Panc1 (cell line): ENCODE measurements around the gene IL3RA. TPM values are rescaled to one million over a fixed set of nuclear protein-coding genes. Genes with fewer than 3 reads are reported as not detected.
"Not testable (repeated sequence)": the region's sequence is repeated elsewhere in the genome, so short reads cannot be mapped to it uniquely, and the experiment has no call there.

Source experiments
- ATAC-seq: fragments of 200-7000 bp; cut with Tn5 transposase; 2 replicates; pipeline ENCODE4 v1.9.1; 2020; ENCODE audit warnings: mild to moderate bottlenecking, moderate library complexity
- BruUV-seq: library from RNA; stranded (reverse); fragments of 400-500 nt; replicated peaks from 2 replicates; lab custom pipeline; 2021; lab: Mats Ljungman, UMichigan
- CTCF ChIA-PET: fragments of 300-600 bp; sonication (Branson Sonifier 250); formaldehyde crosslinking; loops from one replicate; lab custom pipeline; 2022; ENCODE audit warnings: antibody characterized with exemption; lab: Charles Lee
- POLR2A ChIA-PET: fragments of 300-600 bp; sonication (Branson Sonifier 250); formaldehyde crosslinking; loops from one replicate; lab custom pipeline; 2022; ENCODE audit warnings: antibody characterized with exemption; lab: Charles Lee
- DNase-seq: peaks from one replicate; pipeline ENCODE4 v3.0.0-alpha.2; 2010; ENCODE audit warnings: low read depth, low spot score
- H3K27ac ChIP-seq: 2 replicates; pipeline ENCODE4 v1.5.1; 2011; ENCODE audit warnings: mild to moderate bottlenecking, low read length, inconsistent platforms
- H3K27me3 ChIP-seq: fragments of 200-500 bp; sonication (Bioruptor generic); 2 replicates; pipeline ENCODE4 v1.6.0; 2014; ENCODE audit warnings: low read length, inconsistent platforms; ENCODE audit not compliant: control insufficient read depth, insufficient read depth
- H3K36me3 ChIP-seq: fragments of 200-500 bp; sonication (Bioruptor generic); 2 replicates; pipeline ENCODE4 v1.5.1; 2014; ENCODE audit warnings: inconsistent platforms, mild to moderate bottlenecking, low read length, moderate library complexity; ENCODE audit not compliant: control insufficient read depth, insufficient read depth
- H3K4me1 ChIP-seq: 2 replicates; pipeline ENCODE4 v1.5.1; 2011; ENCODE audit warnings: inconsistent platforms, mild to moderate bottlenecking, low read length, moderate library complexity; ENCODE audit not compliant: control insufficient read depth, insufficient read depth
- H3K4me3 ChIP-seq, 2 experiments: 2 replicates each; pipeline ENCODE4 v1.5.1; 2011 to 2012; ENCODE audit warnings: low read depth in 2 of 2, low read length in 2 of 2, mild to moderate bottlenecking in 2 of 2, inconsistent platforms in 1 of 2, moderate library complexity in 1 of 2
- H3K9me3 ChIP-seq: fragments of 200-500 bp; sonication (Bioruptor generic); 2 replicates; pipeline ENCODE4 v1.5.1; 2014; ENCODE audit warnings: low read depth, mild to moderate bottlenecking, inconsistent platforms, low read length, moderate library complexity; ENCODE audit not compliant: control insufficient read depth, insufficient read depth
- POLR2AphosphoS5 ChIP-seq: IDR thresholded peaks from 2 replicates; pipeline ENCODE4 v1.6.1; 2012; ENCODE audit warnings: mild to moderate bottlenecking, low read depth, low read length, moderate library complexity
- SIN3A ChIP-seq: IDR thresholded peaks from 2 replicates; pipeline ENCODE4 v1.6.1; 2012; ENCODE audit warnings: low read depth, mild to moderate bottlenecking, low read length, moderate library complexity, borderline replicate concordance; ENCODE audit not compliant: insufficient read depth
- TCF7L2 ChIP-seq: IDR thresholded peaks from 2 replicates; pipeline ENCODE4 v1.6.1; 2011; ENCODE audit warnings: mild to moderate bottlenecking, low read depth, low read length, inconsistent platforms
- in situ Hi-C: cut with HindIII; loops from 2 replicates; pipeline ENCODE4 v1.10.0; 2016; ENCODE audit warnings: low sequenced_read_pairs, low pct_unique_long_range_greater_than_20kb
- intact Hi-C: fragments of 100-400 bp; cut with micrococcal nuclease; formaldehyde crosslinking; loops from one replicate; pipeline ENCODE4 v1.10.0; 2022; ENCODE audit not compliant: unreplicated experiment
- total RNA-seq: library from RNA; stranded (reverse); gene quantifications from one replicate; pipeline ENCODE4 v1.2.1, GENCODE V29; 2021; ENCODE audit not compliant: unreplicated experiment
- TF ChIP-seq, protein P1 (sequence below): fragments of 450-650 bp; IDR thresholded peaks from 2 replicates; pipeline ENCODE4 v1.5.1; 2017; ENCODE audit warnings: mild to moderate bottlenecking
- TF ChIP-seq, protein P2 (sequence below), 2 experiments: IDR thresholded peaks; 2 replicates each; pipeline ENCODE4 v1.6.1; 2011 to 2012; ENCODE audit warnings: low read depth in 2 of 2, control low read depth in 1 of 2, low read length in 1 of 2, mild to moderate bottlenecking in 1 of 2, moderate library complexity in 1 of 2; ENCODE audit not compliant: insufficient read depth in 1 of 2

IL3RA gene
- total RNA-seq, 1 experiment from 2014 or later, result 0.28 TPM

DNA sequence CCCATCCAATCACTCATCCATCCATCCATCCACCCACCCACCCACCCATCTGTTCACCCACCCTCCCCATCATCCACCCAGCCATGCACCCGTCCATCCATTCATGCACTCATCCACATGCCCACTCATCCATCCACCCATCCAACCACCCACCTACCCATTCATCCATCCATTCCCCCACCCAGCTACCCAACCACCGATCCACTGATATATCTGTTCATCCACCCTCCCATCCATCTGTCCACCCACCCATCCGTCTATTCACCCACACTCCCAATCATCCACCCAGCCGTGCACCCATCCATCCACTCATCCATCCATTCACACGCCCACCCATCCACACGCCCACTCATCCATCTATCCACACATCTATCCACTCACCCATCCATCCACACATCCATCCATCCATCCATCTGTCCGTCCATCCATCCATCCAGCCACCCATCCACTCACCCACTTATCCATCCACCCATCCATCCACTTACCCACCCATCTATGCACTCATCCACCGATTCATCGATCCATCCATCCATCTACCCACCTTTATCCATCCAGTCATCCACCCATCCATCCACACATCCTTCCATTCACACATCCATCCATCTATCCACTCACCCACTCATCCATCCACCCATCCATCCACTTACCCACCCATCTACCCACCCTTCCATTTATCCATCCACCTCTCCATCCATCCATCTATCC lies 87.7 kb downstream of the IL3RA start:
- POLR2A ChIA-PET, result no interaction called here

DNA sequence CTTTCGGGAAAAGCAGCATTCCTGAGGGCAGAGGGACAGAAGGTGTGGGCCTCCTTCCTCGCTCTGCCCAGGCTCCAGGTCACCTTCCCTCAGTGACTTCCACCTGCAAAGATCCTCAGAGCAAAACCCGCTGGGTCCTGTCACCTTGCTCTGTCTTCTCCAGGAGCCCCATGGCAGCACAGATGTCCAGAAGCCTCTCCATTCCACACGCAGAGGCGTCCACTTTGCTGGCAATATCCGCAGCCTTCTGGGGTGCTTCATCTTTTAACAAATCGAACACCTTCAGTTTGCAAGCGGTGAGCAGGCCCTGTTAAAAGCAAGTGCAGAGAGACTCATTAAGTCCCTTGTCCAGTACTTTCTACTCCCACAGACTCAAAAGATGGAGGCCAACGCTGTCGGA lies 88.8 kb downstream of the IL3RA start:
- POLR2A ChIA-PET, result no interaction called here
- TF ChIP-seq, protein P1, sequence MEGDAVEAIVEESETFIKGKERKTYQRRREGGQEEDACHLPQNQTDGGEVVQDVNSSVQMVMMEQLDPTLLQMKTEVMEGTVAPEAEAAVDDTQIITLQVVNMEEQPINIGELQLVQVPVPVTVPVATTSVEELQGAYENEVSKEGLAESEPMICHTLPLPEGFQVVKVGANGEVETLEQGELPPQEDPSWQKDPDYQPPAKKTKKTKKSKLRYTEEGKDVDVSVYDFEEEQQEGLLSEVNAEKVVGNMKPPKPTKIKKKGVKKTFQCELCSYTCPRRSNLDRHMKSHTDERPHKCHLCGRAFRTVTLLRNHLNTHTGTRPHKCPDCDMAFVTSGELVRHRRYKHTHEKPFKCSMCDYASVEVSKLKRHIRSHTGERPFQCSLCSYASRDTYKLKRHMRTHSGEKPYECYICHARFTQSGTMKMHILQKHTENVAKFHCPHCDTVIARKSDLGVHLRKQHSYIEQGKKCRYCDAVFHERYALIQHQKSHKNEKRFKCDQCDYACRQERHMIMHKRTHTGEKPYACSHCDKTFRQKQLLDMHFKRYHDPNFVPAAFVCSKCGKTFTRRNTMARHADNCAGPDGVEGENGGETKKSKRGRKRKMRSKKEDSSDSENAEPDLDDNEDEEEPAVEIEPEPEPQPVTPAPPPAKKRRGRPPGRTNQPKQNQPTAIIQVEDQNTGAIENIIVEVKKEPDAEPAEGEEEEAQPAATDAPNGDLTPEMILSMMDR, result no peak
- TF ChIP-seq POLR2AphosphoS5, result no peak
- TF ChIP-seq, protein P2, sequence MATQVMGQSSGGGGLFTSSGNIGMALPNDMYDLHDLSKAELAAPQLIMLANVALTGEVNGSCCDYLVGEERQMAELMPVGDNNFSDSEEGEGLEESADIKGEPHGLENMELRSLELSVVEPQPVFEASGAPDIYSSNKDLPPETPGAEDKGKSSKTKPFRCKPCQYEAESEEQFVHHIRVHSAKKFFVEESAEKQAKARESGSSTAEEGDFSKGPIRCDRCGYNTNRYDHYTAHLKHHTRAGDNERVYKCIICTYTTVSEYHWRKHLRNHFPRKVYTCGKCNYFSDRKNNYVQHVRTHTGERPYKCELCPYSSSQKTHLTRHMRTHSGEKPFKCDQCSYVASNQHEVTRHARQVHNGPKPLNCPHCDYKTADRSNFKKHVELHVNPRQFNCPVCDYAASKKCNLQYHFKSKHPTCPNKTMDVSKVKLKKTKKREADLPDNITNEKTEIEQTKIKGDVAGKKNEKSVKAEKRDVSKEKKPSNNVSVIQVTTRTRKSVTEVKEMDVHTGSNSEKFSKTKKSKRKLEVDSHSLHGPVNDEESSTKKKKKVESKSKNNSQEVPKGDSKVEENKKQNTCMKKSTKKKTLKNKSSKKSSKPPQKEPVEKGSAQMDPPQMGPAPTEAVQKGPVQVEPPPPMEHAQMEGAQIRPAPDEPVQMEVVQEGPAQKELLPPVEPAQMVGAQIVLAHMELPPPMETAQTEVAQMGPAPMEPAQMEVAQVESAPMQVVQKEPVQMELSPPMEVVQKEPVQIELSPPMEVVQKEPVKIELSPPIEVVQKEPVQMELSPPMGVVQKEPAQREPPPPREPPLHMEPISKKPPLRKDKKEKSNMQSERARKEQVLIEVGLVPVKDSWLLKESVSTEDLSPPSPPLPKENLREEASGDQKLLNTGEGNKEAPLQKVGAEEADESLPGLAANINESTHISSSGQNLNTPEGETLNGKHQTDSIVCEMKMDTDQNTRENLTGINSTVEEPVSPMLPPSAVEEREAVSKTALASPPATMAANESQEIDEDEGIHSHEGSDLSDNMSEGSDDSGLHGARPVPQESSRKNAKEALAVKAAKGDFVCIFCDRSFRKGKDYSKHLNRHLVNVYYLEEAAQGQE (IDR thresholded peaks at IDR 0.05; ENCODE audit: insufficient read depth in 1 of 2, low read depth in 2 of 2, low read length in 1 of 2), result no peak
- TF ChIP-seq SIN3A, result no peak
- TF ChIP-seq TCF7L2, result no peak
- intact Hi-C loops (no loop called here), in situ Hi-C loops (no loop called here)
- no peaks in the 10 kb centered on the region for H3K27me3 ChIP-seq
- no peak overlapping the region for H3K27ac ChIP-seq
- H3K36me3 ChIP-seq, result no peaks in the 10 kb centered on the region
- BruUV-seq, result no TSS peak
- DNase-seq, result no peak
- H3K4me3 ChIP-seq, result no peak overlapping the region
- no peaks in the 10 kb centered on the region for H3K4me1 ChIP-seq
- H3K9me3 ChIP-seq, result no peaks in the 10 kb centered on the region
- no peak for ATAC-seq
- CTCF ChIA-PET, result no interaction called here

More for the DNA sequence above, 87.7 kb downstream of the IL3RA start:
- DNase-seq, result no peak
- Histone ChIP-seq H3K9me3 (no peaks in the 10 kb centered on the region), H3K4me3 (no peak overlapping the region), H3K27ac (no peak overlapping the region), H3K36me3 (no peaks in the 10 kb centered on the region), H3K27me3 (no peaks in the 10 kb centered on the region), H3K4me1 (no peaks in the 10 kb centered on the region)
- in situ Hi-C loops (no loop called here), intact Hi-C loops (no loop called here)
- ATAC-seq, result no peak
- BruUV-seq, result no TSS peak
- CTCF ChIA-PET, result no interaction called here
- TF ChIP-seq TCF7L2 (no peak), POLR2AphosphoS5 (no peak), SIN3A (no peak)
- TF ChIP-seq, protein P2 (IDR thresholded peaks at IDR 0.05; ENCODE audit: insufficient read depth in 1 of 2, low read depth in 2 of 2, low read length in 1 of 2), result no peak
- TF ChIP-seq, protein P1, result no peak

DNA sequence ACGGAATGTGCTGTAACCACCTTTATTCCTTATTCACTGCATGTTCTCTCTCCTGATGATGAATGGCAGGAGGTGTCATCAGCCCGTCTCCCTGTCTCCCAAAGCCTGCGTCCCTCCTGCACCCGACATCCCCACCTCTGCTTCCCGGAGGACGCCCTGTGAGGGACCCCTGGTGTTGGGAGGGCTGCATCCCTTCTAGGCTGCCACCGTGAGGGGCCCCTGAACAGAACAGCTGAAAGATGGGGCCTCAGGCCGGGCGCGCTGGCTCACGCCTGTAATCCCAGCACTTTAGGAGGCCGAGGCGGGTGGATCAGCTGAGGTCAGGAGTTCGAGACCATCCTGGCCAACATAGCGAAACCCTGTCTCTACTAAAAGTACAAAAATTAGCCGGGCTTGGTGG lies 89.7 kb downstream of the IL3RA start:
- H3K4me1 ChIP-seq, in situ Hi-C loops, CTCF ChIA-PET, H3K36me3 ChIP-seq, POLR2A ChIA-PET, H3K27me3 ChIP-seq, ATAC-seq, intact Hi-C loops, BruUV-seq, DNase-seq, H3K9me3 ChIP-seq, H3K27ac ChIP-seq, H3K4me3 ChIP-seq: not testable (repeated sequence)
